GM19035 (cell line): ENCODE data around the gene CLMP.
"Not testable (repeated sequence)": the region's sequence is repeated elsewhere in the genome, so short reads cannot be mapped to it uniquely, and the experiment has no call there.

Source experiments
- ATAC-seq: cut with Tn5 transposase; IDR thresholded peaks from one replicate; pipeline ENCODE4 v1.9.1; 2021; ENCODE audit not compliant: unreplicated experiment

The CLMP gene

GRCh38 chr11:123170929-123171328, 24.1 kb downstream of the CLMP start:
- ATAC-seq: no peak

- no peak for ATAC-seq
These were observed 25.2 kb downstream of the CLMP start for GRCh38 chr11:123169821-123170220.

- ATAC-seq: no peak
These were observed 26.0 kb downstream of the CLMP start for GRCh38 chr11:123168955-123169484.

GRCh38 chr11:123168241-123168640, 26.8 kb downstream of the CLMP start:
- no peak for ATAC-seq

DNA sequence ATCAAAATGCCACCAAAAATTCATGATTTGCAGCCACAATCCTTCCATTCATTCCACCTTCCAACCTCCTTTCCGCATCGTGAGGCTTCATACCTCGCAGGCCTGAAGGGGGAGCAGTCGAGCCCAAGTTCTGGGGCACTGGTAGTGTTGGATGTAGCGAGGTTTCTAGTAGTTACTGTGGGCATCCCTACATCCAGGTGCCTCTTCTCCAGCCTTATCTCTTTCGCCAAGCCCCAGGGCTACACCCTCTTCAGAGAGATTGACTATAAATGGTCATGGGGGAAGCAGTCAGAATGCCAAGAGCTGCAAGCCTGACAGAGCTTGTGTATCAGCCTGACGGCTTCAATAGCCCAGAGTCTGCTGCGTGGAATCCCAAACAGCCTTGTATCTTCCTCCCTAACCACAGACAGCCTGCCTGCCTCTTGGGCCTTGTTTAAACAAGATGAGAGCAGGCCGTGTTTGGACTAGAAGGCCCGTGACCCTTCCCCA, 28.9 kb downstream of the CLMP start:
- no peak for ATAC-seq

GRCh38 chr11:123164732-123165450, 30.2 kb downstream of the CLMP start:
- ATAC-seq: no peak

- ATAC-seq: no peak
These were observed 31.4 kb downstream of the CLMP start for GRCh38 chr11:123163621-123164020.

GRCh38 chr11:123161376-123162030, 33.5 kb downstream of the CLMP start:
- ATAC-seq: no peak

- no peak for ATAC-seq
These were observed 35.7 kb downstream of the CLMP start for GRCh38 chr11:123159183-123159857.

DNA sequence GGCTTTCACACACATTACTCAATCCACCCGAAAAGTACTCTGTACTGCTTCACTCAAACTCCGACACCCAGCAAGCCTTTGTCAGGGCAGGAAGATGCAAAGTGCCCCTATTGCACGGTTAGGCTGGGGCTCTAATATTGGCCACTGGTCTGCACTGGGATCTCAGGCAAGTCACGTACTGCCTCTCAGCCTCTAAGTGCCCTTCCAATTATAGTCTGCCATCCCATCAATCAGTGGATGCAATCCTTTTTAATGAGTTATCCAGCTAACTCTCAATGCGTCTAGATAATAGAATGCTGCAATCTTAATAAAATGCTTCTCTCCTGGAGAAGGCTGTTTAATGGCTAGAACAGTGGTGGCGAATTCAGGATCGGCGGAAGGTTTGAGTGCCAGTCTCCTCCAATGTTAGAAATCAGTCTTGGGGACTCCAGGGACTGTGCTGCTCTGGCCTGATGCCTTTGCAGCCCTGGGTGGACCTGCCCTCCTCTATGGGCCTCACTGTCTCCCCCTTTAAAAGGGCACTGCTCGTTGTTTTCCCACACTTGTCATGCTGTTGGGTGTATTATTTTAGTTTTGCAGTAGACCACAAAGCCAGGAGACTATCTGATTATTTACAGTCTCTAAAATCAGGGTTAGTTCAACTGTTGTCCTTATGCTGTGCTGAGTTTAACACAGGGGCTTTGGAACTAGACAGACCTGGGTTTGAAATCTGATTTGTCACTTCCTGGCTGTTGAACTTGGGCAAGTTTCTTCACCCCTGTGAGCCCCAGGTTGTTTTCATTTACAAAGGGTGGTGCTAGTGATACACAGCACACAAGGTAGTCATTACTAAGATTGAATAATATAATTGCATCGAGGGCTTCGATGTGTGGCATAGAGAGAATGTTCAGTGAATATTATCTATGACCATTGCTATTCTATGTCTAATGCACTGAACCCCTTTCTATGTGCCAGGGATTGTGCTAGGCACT, 36.7 kb downstream of the CLMP start:
- no peak for ATAC-seq

GRCh38 chr11:123152951-123153350, 42.1 kb downstream of the CLMP start:
- no peak for ATAC-seq

- ATAC-seq: not testable (repeated sequence)
These were observed 42.7 kb downstream of the CLMP start for GRCh38 chr11:123152346-123152745.

- ATAC-seq: no peak
These were observed 43.3 kb downstream of the CLMP start for GRCh38 chr11:123151796-123152195.

DNA sequence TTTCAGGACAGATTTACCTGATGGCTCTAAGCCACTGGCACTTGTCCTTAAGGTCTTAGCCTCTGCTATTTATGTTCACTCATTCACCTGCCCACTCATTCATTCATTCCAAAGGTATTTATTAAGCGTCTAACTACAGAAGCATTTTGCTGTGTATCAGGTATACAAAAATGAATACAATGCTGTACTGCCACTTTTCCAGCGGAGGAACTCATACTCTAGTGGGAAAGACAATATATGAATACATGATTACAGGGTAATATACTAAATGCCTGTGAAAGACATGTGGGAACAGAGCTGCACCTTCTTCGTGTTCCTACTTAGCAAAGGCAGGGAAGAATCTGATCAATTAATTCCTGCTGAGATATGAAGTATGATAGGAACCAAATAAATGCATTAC, 43.7 kb downstream of the CLMP start:
- no peak for ATAC-seq

DNA sequence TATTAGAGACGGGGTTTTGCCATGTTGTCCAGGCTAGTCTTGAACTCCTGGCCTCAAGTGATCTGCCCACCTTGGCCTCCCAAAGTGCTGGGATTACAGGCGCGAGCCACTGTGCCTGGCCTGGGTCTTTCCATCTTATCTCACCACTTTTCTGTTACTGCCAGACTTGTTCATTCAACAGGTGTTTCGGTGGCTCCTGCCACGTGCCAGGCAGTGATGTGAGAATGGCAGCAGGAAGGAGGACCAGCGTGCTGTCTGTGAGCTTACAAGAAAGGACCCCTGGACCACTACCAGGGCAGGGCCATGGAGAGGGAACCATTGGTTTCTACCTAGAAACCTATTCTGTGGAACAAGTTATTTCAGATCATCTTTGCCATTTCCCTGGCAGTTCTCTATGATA, 44.2 kb downstream of the CLMP start:
- ATAC-seq: no peak

- ATAC-seq: no peak
These were observed 46.1 kb downstream of the CLMP start for GRCh38 chr11:123148965-123149364.

GRCh38 chr11:123145661-123146060, 49.4 kb downstream of the CLMP start:
- ATAC-seq: no peak

- ATAC-seq: no peak
These were observed 49.8 kb downstream of the CLMP start for GRCh38 chr11:123145220-123145619.

GRCh38 chr11:123144707-123145106, 50.3 kb downstream of the CLMP start:
- no peak for ATAC-seq

GRCh38 chr11:123143921-123144320, 51.1 kb downstream of the CLMP start:
- no peak for ATAC-seq

- ATAC-seq: no peak
These were observed 51.6 kb downstream of the CLMP start for GRCh38 chr11:123143476-123143875.
